Gastroesophageal sphincter (tissue), 2 donors: Measurements from ENCODE around the gene ATP5F1C.

Experiments used
- EP300 ChIP-seq: sonication (generic); formaldehyde crosslinking; IDR thresholded peaks from one replicate; pipeline ENCODE4 v1.6.1; 2017; ENCODE audit warnings: antibody characterized with exemption, mild to moderate bottlenecking
- POLR2A ChIP-seq, 2 donors: fragments of 450-650 bp; IDR thresholded peaks; one replicate each; pipeline ENCODE4 v1.6.1; 2017; ENCODE audit warnings: antibody characterized with exemption in 2 of 2, mild to moderate bottlenecking in 2 of 2, moderate library complexity in 1 of 2

DNA sequence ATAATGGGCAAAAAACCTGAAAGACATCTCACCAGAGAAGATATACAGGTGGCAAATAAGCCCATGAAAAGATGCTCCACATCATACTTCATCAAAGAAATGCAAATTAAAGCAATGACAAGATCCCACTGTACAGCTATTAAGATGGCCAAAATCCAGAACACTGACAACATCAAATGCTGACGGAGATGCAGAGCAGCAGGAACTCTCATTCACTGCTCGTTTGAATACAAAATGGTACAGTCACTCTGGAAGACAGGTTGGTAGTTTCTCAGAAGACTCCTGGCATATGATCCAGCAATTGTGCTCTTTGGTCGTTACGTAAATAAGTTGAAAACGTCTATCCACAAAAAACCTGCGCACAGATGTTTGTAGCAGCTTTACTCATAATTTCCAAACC, 35.7 kb upstream of the ATP5F1C start:
- TF ChIP-seq EP300 (no peak), POLR2A (IDR thresholded peaks at IDR 0.05) (no peak)
